Activated T-cell treated with anti-CD3 and anti-CD28 coated beads, Interleukin-2, amount 50 U/mL, for 4 hours (primary cell): ENCODE results near the gene ONECUT1. TPM values are rescaled to one million over a fixed set of nuclear protein-coding genes. Genes with fewer than 3 reads are reported as not detected.

Source experiments
- ATAC-seq, 2 donors: fragments of 200-7000 bp; cut with Tn5 transposase; one replicate each; pipeline ENCODE4 v1.10.0; 2021
- DNase-seq: peaks from one replicate; pipeline ENCODE4 v3.0.0-alpha.2; 2020
- H3K27me3 Mint-ChIP-seq: one replicate; pipeline ENCODE4 v1.8.0; 2021; ENCODE audit warnings: low read depth, mixed read lengths
- H3K36me3 Mint-ChIP-seq: one replicate; pipeline ENCODE4 v1.8.0; 2022; ENCODE audit warnings: mixed read lengths; ENCODE audit not compliant: insufficient read depth
- H3K4me1 Mint-ChIP-seq: one replicate; pipeline ENCODE4 v1.8.0; 2021; ENCODE audit warnings: low read depth, mixed read lengths
- H3K4me3 Mint-ChIP-seq: one replicate; pipeline ENCODE4 v1.8.0; 2021; ENCODE audit warnings: mild to moderate bottlenecking, moderate library complexity, mixed read lengths
- H3K9me3 Mint-ChIP-seq: one replicate; pipeline ENCODE4 v1.8.0; 2021; ENCODE audit warnings: mixed read lengths
- total RNA-seq, 3 donors: library from RNA; stranded (reverse); gene quantifications; one replicate each; pipeline ENCODE4 v1.2.1, GENCODE V29; 2021

The ONECUT1 gene
- total RNA-seq, 3 donors from 2014 or later, result 0.25 TPM; not detected in 2

DNA sequence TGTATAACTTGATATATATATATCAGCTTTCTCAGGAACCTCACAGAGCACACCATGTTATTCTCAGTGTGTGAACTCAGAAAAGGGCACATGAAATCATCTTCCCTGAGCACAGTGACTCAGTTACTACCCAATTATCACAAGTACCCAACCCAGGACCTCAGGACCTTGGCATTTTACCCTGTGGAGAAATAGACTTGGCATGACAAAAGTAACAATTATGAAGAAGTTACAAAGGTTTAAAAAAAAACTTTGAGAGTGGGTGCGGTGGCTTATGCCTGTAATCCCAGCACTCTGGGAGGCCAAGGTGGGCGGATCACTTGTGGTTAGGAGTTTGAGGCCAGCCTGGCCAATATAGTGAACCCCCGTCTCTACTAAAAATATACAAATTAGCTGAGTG, 52.4 kb downstream of the ONECUT1 start:
- Mint-ChIP-seq H3K4me1 (peaks cover 2% of the 10 kb centered on the region), H3K36me3 (no peaks in the 10 kb centered on the region), H3K4me3 (no peak overlapping the region), H3K27me3 (peaks cover 5% of the 10 kb centered on the region), H3K9me3 (no peaks in the 10 kb centered on the region)
- DNase-seq (no peak), ATAC-seq (no peak)

DNA sequence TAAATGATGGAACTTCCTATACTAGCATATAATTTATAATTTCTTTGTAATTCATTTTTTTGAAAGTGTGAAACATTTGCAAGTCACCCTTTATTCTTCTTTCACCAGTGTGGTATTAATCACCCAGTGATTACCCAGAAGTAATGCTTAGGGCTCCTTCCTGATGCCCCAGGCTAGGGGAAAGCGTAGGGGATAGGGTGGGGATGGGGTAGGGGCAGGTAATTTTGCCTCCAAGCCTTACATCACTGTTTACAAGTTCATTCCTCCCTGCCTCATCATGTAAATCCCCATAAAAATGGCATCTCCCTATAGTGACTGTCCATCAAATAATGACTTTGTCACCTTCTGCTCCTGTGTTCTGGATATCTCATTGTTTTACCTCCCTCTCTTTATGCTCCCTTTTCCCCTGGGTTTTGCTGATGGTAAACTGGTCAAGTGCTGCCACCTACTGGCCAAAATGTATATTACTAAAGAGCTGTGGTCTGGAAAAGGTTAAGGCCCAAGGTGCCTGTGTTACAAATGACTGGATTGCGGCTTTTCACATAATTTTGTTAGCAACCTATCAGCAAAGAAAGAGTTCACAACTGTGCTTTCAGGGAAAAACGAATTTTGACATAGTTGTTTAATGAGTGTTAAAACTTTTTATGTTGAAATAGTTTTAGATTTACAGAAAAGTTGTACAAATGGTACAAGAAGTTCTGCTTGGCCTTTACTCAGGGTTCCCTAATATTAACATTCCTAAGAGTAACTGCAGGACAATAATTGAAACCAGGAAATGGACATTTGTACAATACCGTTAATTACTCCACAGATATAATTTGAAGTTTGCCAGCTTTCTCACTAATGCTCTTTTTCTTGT, 54.7 kb downstream of the ONECUT1 start:
- H3K27me3 Mint-ChIP-seq, result peaks cover 5% of the 10 kb centered on the region

DNA sequence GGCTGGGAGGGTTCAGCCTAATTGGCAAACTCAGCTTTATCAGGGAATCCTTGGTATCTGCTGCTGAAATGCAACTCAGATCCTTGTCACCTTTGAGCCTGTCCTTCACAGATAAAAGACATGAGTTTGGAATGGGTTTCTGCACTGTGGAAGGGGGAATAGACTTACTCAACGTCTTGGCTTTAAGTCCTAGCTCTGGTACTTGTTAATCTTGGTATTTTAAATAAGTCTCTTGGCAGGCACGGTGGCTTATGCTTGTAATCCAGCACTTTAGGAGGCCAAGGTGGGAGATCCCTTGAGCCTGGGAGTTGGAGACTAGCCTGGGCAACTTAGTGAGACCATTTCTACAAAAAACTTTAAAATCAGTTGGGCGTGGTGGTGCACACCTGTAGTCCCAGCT, 55.8 kb downstream of the ONECUT1 start:
- Mint-ChIP-seq H3K36me3 (no peaks in the 10 kb centered on the region), H3K4me1 (peaks cover 21% of the 10 kb centered on the region), H3K27me3 (no peaks in the 10 kb centered on the region), H3K9me3 (no peaks in the 10 kb centered on the region), H3K4me3 (no peak overlapping the region)
- no peak for ATAC-seq
- DNase-seq, result no peak

More for the DNA sequence above, 54.7 kb downstream of the ONECUT1 start:
- DNase-seq (peak; percentile 64), ATAC-seq (peak; percentile 84 to 85)
- H3K36me3 Mint-ChIP-seq, result no peaks in the 10 kb centered on the region
- H3K9me3 Mint-ChIP-seq, result no peaks in the 10 kb centered on the region
- no peak overlapping the region for H3K4me3 Mint-ChIP-seq
- peaks cover 9% of the 10 kb centered on the region for H3K4me1 Mint-ChIP-seq

DNA sequence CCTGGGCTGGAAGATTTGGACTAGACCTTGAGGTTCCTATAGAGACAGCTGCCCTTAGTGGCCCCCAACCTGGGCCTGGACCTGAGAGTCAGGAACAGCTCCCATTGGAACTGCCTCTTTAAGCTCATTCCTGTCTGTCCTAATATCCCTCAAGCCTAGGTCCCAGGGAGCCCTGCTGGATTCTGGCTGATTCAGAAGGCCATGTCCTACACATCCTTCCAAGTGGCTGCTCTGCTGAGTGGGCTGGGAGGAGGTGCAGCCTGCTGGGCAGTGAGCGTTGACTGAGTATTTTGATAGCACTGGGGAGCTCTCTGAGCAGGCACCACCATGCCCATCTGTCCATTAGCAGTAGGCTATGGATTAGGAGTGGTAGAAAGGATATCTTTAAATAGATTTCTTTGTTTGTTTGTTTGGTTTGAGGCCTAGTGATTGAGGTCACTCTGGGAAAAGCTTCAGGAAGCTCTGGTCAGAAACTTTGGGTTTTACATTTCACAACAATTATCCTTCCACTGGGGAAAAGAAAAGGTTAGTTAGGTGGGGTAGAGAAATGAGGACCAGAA, 56.4 kb downstream of the ONECUT1 start:
- Mint-ChIP-seq H3K27me3 (no peaks in the 10 kb centered on the region), H3K4me3 (no peak overlapping the region), H3K9me3 (no peaks in the 10 kb centered on the region), H3K36me3 (no peaks in the 10 kb centered on the region), H3K4me1 (peaks cover 25% of the 10 kb centered on the region)
- no peak for DNase-seq
- no peak for ATAC-seq

DNA sequence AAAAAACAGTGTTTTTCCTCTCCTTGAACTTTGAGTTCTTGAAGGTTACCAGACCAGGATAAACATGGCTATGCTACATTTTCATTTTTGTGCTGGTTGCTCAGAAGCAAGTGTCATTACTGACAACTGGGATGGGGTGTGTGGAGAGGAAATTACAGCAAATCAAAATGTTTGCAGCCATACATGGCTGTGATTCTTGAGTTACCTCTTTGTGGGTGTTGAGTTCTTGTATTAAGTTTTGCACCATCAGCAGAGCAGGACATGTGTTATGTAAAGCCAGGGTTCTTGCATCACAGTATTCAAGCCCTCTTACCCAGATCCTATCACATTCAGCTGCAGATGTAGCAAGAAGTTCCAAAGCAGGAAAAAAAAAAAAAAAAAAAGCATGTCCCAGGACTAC, 57.0 kb downstream of the ONECUT1 start:
- Mint-ChIP-seq H3K27me3 (no peaks in the 10 kb centered on the region), H3K4me3 (no peak overlapping the region), H3K9me3 (no peaks in the 10 kb centered on the region), H3K36me3 (no peaks in the 10 kb centered on the region), H3K4me1 (peaks cover 27% of the 10 kb centered on the region)
- ATAC-seq (no peak), DNase-seq (no peak)

DNA sequence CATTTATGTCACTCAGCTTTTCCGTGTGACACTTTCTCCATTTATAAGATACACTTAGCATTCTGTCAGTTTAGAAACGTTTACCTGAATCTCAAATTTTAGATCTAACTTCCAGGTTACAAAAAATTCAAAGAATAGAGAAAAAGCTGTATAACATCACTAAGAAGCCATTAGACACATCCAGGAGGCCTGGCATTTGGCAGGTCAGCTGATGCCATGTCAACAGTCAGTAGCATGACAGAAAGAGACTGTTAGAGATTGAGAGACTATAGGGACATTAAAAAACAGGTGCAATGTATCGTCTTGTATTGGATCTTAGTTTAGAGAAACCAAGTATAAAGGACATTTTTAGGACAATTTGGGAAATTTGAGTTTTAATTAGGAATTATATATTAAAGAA, 57.6 kb downstream of the ONECUT1 start:
- ATAC-seq (no peak), DNase-seq (no peak)
- no peaks in the 10 kb centered on the region for H3K9me3 Mint-ChIP-seq
- no peaks in the 10 kb centered on the region for H3K36me3 Mint-ChIP-seq
- H3K27me3 Mint-ChIP-seq, result no peaks in the 10 kb centered on the region
- H3K4me3 Mint-ChIP-seq, result no peak overlapping the region
- peaks cover 27% of the 10 kb centered on the region for H3K4me1 Mint-ChIP-seq

DNA sequence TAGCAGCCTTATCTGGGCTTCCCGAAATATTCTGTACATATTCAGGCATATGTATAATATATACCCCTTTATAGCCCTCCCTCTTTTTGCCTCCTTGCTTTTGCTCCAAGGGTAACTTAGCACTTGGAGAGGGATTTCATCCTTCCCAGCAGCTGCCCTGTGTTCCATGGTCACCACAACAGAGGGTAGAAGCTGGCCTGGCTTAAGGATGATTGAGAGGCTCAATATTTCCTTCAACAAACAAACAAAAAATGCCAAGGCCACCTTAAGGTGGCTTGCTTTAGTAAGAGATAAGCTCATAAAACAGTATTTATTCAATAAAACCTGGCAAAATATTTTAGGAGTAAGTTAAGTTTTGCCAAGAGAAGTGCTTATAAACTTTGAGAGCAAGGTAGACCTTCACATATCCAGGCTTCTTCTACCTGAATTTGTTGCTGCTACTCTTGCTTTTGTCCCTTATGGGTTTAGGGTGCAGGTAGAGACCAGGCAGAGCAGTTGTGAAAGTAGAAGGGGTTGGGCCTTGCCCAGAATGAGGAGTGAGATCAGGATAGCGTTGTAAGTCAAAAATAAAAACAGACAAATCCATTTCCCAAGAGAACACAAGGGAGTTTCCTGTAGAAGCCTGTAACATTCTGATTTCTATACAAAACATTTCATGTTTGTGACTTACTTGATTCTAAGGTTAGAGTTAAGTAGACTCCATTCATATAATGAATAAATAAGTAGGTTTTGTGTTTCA, 58.2 kb downstream of the ONECUT1 start:
- H3K27me3 Mint-ChIP-seq, result no peaks in the 10 kb centered on the region
- DNase-seq (no peak), ATAC-seq (no peak)
- no peak overlapping the region for H3K4me3 Mint-ChIP-seq
- H3K9me3 Mint-ChIP-seq, result no peaks in the 10 kb centered on the region
- peaks cover 27% of the 10 kb centered on the region for H3K4me1 Mint-ChIP-seq
- no peaks in the 10 kb centered on the region for H3K36me3 Mint-ChIP-seq

DNA sequence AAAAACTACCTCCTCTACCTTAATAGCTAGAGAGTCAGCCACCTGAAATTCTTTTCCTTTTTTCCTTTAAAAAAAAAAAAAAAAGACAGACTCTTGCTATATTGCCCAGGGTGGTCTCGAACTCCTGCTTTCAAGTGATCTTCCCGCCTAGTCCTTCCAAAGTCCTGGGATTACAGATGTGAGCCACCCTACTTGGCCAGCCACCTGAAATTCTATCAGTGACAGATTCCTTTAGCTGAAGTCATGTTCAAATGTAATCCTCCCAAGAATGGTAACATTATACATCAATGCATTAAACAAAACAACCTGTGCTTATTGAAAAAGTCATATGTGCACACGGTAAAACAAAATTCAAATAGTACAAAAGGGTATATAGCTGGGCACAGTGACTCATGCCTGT, 59.1 kb downstream of the ONECUT1 start:
- H3K4me1 Mint-ChIP-seq, result peaks cover 27% of the 10 kb centered on the region
- H3K36me3 Mint-ChIP-seq, result no peaks in the 10 kb centered on the region
- no peaks in the 10 kb centered on the region for H3K27me3 Mint-ChIP-seq
- H3K9me3 Mint-ChIP-seq, result no peaks in the 10 kb centered on the region
- ATAC-seq (no peak), DNase-seq (no peak)
- no peak overlapping the region for H3K4me3 Mint-ChIP-seq

DNA sequence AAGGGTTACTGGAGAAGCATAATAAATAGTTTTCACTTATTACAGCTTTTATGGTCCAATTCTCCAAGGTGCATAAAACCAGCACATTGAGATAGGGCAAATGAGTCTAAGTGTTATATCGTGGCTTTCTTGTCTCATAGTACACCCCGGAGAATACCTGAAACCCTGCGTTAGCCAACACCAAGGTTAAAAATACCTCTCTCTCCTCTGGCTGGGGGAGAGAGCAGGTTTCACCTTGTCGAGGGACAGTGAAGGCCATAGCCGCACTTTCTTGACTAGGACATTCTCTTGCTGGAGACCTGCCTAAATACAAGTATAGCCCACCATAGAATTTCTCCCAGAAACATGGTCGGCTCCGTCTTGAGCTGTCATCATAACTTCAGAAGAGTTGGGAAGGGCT, 59.5 kb downstream of the ONECUT1 start:
- Mint-ChIP-seq H3K4me3 (no peak overlapping the region), H3K27me3 (no peaks in the 10 kb centered on the region), H3K4me1 (peaks cover 27% of the 10 kb centered on the region), H3K9me3 (no peaks in the 10 kb centered on the region), H3K36me3 (no peaks in the 10 kb centered on the region)
- ATAC-seq (no peak), DNase-seq (no peak)

DNA sequence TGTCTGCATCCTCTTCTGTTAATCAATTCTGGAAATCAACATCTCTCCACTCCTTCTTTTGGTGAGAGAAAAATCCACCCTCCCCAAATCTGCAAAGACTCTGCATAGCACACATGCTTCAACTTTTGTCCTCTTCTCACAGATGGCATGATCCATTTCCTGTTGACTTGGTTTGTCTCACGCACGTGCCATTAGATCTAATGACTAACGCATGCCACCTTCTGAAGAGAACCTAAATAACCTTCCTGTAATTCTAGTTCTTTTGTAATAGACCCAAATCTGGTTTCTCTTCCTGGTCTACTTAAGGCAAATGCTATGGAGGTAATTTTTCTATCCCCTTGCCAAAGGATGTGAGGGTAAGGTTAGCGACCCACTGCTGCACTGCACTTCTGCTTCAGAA, 60.0 kb downstream of the ONECUT1 start:
- peak; percentile 83 to 92 for ATAC-seq
- H3K4me3 Mint-ChIP-seq, result no peak overlapping the region
- no peaks in the 10 kb centered on the region for H3K27me3 Mint-ChIP-seq
- no peaks in the 10 kb centered on the region for H3K36me3 Mint-ChIP-seq
- DNase-seq, result no peak
- no peaks in the 10 kb centered on the region for H3K9me3 Mint-ChIP-seq
- peaks cover 25% of the 10 kb centered on the region for H3K4me1 Mint-ChIP-seq

DNA sequence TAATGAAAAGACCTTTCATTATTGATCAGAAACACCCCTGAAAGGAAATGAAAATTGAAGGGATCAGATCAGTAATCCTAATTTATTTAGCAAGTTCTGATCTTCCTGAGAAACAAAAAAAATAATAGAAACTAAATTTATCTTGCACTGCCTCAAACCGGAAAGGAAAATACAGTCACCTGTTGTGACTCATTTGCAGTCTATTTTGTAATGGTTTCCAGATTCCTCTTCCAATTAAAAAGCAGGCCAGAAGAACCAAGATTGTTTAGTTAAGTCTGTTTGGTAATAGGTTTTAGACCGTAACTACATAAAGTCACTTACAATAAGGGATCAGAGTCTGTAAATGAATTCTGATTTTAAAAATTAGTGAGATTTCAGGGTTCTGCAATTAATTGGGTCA, 61.2 kb downstream of the ONECUT1 start:
- Mint-ChIP-seq H3K36me3 (no peaks in the 10 kb centered on the region), H3K27me3 (no peaks in the 10 kb centered on the region), H3K4me1 (peaks cover 25% of the 10 kb centered on the region), H3K4me3 (no peak overlapping the region), H3K9me3 (no peaks in the 10 kb centered on the region)
- DNase-seq (no peak), ATAC-seq (no peak)

DNA sequence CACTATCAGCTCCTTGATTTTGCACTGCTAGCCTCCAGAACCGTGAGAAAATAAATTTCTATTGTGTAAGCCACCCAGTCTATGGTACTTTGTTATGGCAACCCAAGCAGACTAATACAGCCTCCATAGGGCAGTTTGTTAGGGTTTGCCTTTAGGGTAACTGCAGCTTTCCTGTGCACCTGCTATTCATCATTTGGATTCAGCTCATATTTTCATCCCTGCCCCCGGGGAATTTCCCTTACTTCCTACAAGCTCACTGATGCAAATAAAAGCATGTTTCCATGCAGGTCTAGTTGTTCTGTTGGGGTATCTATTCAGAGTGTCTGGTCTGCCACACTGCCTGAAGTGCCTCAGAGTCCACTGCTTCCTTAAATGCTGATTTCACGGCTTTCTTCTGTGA, 62.3 kb downstream of the ONECUT1 start:
- H3K27me3 Mint-ChIP-seq, result no peaks in the 10 kb centered on the region
- H3K4me1 Mint-ChIP-seq, result peaks cover 25% of the 10 kb centered on the region
- ATAC-seq (no peak), DNase-seq (no peak)
- no peaks in the 10 kb centered on the region for H3K9me3 Mint-ChIP-seq
- no peak overlapping the region for H3K4me3 Mint-ChIP-seq
- no peaks in the 10 kb centered on the region for H3K36me3 Mint-ChIP-seq

DNA sequence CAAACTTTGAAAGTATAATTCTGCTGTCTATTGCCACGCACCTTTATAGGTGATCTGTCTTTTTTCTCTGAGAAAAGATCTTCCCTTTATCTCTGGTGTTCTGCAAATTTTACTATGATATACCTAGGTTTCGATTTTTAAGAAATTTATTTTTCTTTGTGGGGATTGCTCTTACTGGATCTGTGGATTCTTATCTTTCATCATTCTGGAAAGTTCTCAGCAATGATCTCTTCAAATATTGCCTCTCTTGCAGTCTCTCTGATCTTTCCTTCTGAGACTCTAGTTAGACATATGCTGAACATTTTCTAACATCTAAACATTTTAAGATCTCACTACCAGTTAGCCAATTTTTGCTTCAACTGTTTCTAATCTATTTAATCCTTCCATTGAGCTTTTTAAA, 63.9 kb downstream of the ONECUT1 start:
- Mint-ChIP-seq H3K27me3 (no peaks in the 10 kb centered on the region), H3K4me3 (no peak overlapping the region), H3K36me3 (no peaks in the 10 kb centered on the region), H3K4me1 (peaks cover 21% of the 10 kb centered on the region), H3K9me3 (no peaks in the 10 kb centered on the region)
- DNase-seq (no peak), ATAC-seq (no peak)

DNA sequence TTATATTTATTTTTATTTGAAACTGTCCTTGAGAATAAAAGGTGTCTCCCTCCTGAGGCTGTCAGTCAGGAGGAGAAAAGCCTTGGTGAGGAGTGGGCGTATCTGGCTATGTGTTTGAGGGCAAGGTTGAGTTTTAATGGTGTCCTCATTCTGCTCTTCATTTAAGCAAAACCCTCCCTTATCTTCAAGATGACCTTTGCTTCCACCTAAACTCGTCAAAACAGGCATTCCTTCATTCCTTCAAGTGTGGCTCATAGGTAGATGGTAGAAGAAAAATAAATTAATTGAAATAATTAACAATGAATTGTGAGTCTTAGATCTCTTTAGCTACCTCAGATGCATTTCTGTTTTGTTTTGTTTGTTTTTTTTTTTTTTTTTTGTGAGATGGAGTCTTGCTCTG, 71.6 kb downstream of the ONECUT1 start:
- Mint-ChIP-seq H3K9me3 (no peaks in the 10 kb centered on the region), H3K4me3 (no peak overlapping the region), H3K27me3 (no peaks in the 10 kb centered on the region), H3K4me1 (no peaks in the 10 kb centered on the region), H3K36me3 (no peaks in the 10 kb centered on the region)
- ATAC-seq (no peak), DNase-seq (no peak)

DNA sequence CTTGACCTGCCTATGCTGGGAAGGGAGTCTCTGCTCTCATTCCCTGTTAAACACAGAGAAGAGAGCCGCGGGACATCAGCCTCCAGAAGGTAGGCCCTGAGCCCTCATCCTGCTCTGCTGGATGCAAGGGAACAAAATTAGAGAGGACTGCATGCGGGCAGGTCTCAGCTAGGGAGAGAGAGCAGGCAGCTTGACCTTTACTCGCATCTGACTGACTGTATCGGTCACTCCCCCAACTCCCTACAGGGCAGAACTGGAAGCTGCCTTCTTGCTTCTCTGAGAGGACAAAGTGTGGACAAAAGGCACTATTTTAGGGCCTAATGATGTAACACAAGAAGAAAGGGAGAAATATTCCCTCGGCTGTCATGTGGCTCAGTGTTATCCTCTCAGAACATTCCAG, 72.2 kb downstream of the ONECUT1 start:
- Mint-ChIP-seq H3K4me1 (no peaks in the 10 kb centered on the region), H3K36me3 (no peaks in the 10 kb centered on the region), H3K4me3 (no peak overlapping the region), H3K27me3 (no peaks in the 10 kb centered on the region), H3K9me3 (no peaks in the 10 kb centered on the region)
- DNase-seq (no peak), ATAC-seq (no peak)
